ENCODE measurements around the gene BLTP2. TPM values are rescaled to one million over a fixed set of nuclear protein-coding genes. Genes with fewer than 3 reads are reported as not detected.

BLTP2 gene
- total RNA-seq, 4 donors from 2014 or later: 117 to 120 (median 118) TPM

GRCh38 chr17:28657756-28658155 lies 12.8 kb upstream of the BLTP2 start:
- in situ Hi-C loops (cut with MboI; ENCODE audit: low pct_ligation_motif_present in 1 of 4, low pct_unique_long_range_greater_than_20kb in 1 of 4, low sequenced_read_pairs in 3 of 4): no loop called here
- TF ChIP-seq CTCF (IDR thresholded peaks at IDR 0.05) (no peak), POLR2AphosphoS5 (IDR thresholded peaks at IDR 0.05) (no peak), EP300 (IDR thresholded peaks at IDR 0.05; ENCODE audit: low read depth) (no peak), POLR2A (IDR thresholded peaks at IDR 0.05) (no peak)
- H3K36me3 ChIP-seq: peaks cover 0 to 9% (median 4%) of the 10 kb centered on the region in 4 donors

DNA sequence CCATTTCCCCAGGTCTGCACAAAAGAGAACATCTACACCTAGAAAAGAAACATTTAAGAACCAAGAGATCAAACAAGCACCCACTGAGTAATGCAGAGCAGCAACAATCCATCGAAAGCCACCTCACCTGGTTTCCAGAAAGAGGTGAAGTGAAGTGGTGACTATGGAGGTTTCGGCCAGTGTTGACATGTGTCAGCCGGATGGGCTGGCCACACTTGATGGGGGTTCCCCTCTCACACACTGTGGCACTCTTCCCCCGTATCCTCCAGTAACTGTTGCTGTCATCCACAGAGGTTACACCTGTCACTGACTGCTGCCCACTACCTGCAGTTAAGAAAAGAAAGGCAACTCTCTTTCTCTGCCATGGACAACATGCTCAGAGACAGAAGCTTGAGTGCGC lies 10.2 kb upstream of the BLTP2 start:
- H3K4me1 ChIP-seq: peaks cover 0 to 2% (median 0%) of the 10 kb centered on the region in 4 donors
- intact Hi-C loops (cut with DNase I; ENCODE audit: low total_unique reads): no loop called here
- in situ Hi-C loops (cut with MboI; ENCODE audit: low pct_ligation_motif_present in 1 of 4, low pct_unique_long_range_greater_than_20kb in 1 of 4, low sequenced_read_pairs in 3 of 4): no loop called here
- WGBS, 2 donors (ENCODE audit: low coverage in 1 of 2): 88 to 90% methylated on average over 2 to 5 of the region's 5 CpGs
- no peak overlapping the region for H3K27ac ChIP-seq
- peaks cover 0 to 9% (median 4%) of the 10 kb centered on the region in 4 donors for H3K36me3 ChIP-seq
- H3K9me3 ChIP-seq: no peaks in the 10 kb centered on the region
- TF ChIP-seq POLR2A (IDR thresholded peaks at IDR 0.05) (no peak), POLR2AphosphoS5 (IDR thresholded peaks at IDR 0.05) (no peak), EP300 (IDR thresholded peaks at IDR 0.05; ENCODE audit: low read depth) (no peak), CTCF (IDR thresholded peaks at IDR 0.05) (no peak)
- no peaks in the 10 kb centered on the region for H3K27me3 ChIP-seq
- no peak overlapping the region for H3K4me3 ChIP-seq
- no peak for DNase-seq

More at GRCh38 chr17:28657756-28658155, 12.8 kb upstream of the BLTP2 start:
- Histone ChIP-seq H3K4me3 (no peak overlapping the region), H3K4me1 (peaks cover 5 to 15% (median 6%) of the 10 kb centered on the region in 4 donors), H3K9me3 (no peaks in the 10 kb centered on the region), H3K27me3 (no peaks in the 10 kb centered on the region), H3K27ac (no peak overlapping the region)
- 91 to 92% methylated on average over 5 of the region's 5 CpGs for WGBS, 2 donors (ENCODE audit: low coverage in 1 of 2)
- intact Hi-C loops (cut with DNase I; ENCODE audit: low total_unique reads): no loop called here
- no peak for DNase-seq

DNA sequence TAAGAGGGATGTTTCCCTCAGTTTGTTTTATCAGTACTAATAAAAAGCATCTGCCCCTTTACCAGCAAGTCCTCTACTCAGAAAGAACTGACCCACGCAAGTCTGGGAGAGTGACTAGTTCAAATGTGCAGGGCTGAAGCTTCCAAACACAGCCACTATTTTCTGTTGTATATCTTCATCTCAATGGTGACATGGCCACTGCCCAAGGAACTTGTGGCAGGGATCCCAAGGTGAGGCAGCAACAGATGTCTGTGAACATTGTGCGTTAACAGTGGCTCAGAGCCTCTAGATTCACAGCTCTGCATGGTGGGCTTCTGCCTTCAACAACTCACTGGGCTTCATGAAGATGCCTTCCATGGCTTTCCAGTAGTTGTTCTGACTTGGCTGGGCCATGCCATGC lies 3.7 kb upstream of the BLTP2 start:
- no peak for TF ChIP-seq CTCF (IDR thresholded peaks at IDR 0.05)
- no peak for TF ChIP-seq POLR2AphosphoS5 (IDR thresholded peaks at IDR 0.05)
- no peak for TF ChIP-seq EP300 (IDR thresholded peaks at IDR 0.05; ENCODE audit: low read depth)
- no peak for TF ChIP-seq POLR2A (IDR thresholded peaks at IDR 0.05)
- no peak overlapping the region for H3K27ac ChIP-seq
- peaks cover 11 to 31% (median 27%) of the 10 kb centered on the region in 4 donors for H3K4me1 ChIP-seq
- DNase-seq: no peak
- H3K36me3 ChIP-seq: peaks cover 0 to 9% (median 3%) of the 10 kb centered on the region in 4 donors
- intact Hi-C loops (cut with DNase I; ENCODE audit: low total_unique reads): no loop called here
- WGBS, 2 donors (ENCODE audit: low coverage in 1 of 2): 80 to 91% methylated on average over 1 to 2 of the region's 2 CpGs
- H3K9me3 ChIP-seq: no peaks in the 10 kb centered on the region
- no peak overlapping the region for H3K4me3 ChIP-seq
- no peaks in the 10 kb centered on the region for H3K27me3 ChIP-seq
- in situ Hi-C loops (cut with MboI; ENCODE audit: low pct_ligation_motif_present in 1 of 4, low pct_unique_long_range_greater_than_20kb in 1 of 4, low sequenced_read_pairs in 3 of 4): no loop called here

DNA sequence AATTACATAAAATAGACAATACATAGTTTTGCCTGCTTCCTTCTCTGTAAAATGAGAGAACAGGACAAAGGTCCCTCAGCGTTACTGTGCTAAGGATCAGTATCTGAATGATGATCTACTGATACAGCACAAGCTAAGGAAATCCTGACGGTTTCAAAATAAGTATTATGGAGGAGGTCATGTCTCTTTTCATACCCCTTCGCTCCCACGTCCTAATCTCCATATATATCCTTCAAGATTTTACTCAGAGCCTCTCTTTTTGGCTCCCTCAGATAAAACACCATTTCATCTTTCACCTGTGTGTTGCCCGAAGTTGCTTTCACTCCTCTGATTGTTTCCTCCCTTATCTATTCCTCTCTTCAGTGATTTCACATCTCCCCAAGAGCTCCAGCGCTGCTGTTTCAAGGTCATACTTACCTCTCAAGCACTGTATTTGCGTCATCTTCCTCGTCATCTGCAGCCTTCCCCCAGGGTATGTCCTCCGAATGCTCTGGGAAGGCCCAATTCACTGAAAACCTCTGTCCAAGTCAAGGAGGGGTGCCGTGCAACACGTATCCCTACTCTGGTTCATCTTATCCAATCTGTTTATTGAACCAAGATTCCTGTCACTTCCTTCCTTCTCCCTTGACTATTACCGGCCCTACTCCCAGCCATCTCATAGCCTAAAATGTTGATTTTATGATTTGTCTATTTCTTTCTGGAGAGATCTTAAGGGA lies 1.2 kb upstream of the BLTP2 start:
- DNase-seq: peak; percentile 24
- Histone ChIP-seq H3K9me3 (no peaks in the 10 kb centered on the region), H3K36me3 (peaks cover 0 to 19% (median 9%) of the 10 kb centered on the region in 4 donors), H3K4me3 (peak overlapping the region in 2 of 4 donors; percentile 95 to 97), H3K27ac (peak overlapping the region; percentile 93 to 98 (median 95)), H3K27me3 (no peaks in the 10 kb centered on the region), H3K4me1 (peaks cover 19 to 41% (median 34%) of the 10 kb centered on the region in 4 donors)
- 40 to 44% methylated on average over 12 of the region's 12 CpGs for WGBS, 2 donors (ENCODE audit: low coverage in 1 of 2)
- in situ Hi-C loops (cut with MboI; ENCODE audit: low pct_ligation_motif_present in 1 of 4, low pct_unique_long_range_greater_than_20kb in 1 of 4, low sequenced_read_pairs in 3 of 4) (no loop called here), intact Hi-C loops (cut with DNase I; ENCODE audit: low total_unique reads) (no loop called here)
- TF ChIP-seq EP300 (IDR thresholded peaks at IDR 0.05; ENCODE audit: low read depth): no peak
- no peak for TF ChIP-seq POLR2A (IDR thresholded peaks at IDR 0.05)
- TF ChIP-seq CTCF (IDR thresholded peaks at IDR 0.05): no peak
- TF ChIP-seq POLR2AphosphoS5 (IDR thresholded peaks at IDR 0.05): peak in 1 of 3 donors; percentile 12

Data from transverse colon (tissue), 4 donors.